SJCRH30 (cell line): Measurements from ENCODE around the gene VWF. TPM values are rescaled to one million over a fixed set of nuclear protein-coding genes. Genes with fewer than 3 reads are reported as not detected.
"Not testable (repeated sequence)": the region's sequence is repeated elsewhere in the genome, so short reads cannot be mapped to it uniquely, and the experiment has no call there.

Source experiments
- DNase-seq, 2 experiments: peaks; one replicate each; pipeline ENCODE4 v3.0.0-alpha.2; 2015 to 2020
- H3K27ac ChIP-seq: fragments of 250-450 bp; sonication (Bioruptor Pico); 2 replicates; pipeline ENCODE4 v1.5.1; 2020; ENCODE audit warnings: mild to moderate bottlenecking, moderate library complexity
- H3K27me3 ChIP-seq: fragments of 250-450 bp; sonication (Bioruptor Pico); 2 replicates; pipeline ENCODE4 v1.5.1; 2020; ENCODE audit warnings: mild to moderate bottlenecking, moderate library complexity
- H3K36me3 ChIP-seq: fragments of 250-450 bp; sonication (Bioruptor Pico); 2 replicates; pipeline ENCODE4 v1.5.1; 2020; ENCODE audit warnings: mild to moderate bottlenecking, moderate library complexity
- H3K4me1 ChIP-seq: fragments of 250-450 bp; sonication (Bioruptor Pico); 2 replicates; pipeline ENCODE4 v1.5.1; 2020; ENCODE audit warnings: mild to moderate bottlenecking, moderate library complexity
- H3K4me3 ChIP-seq: fragments of 250-450 bp; sonication (Bioruptor Pico); 2 replicates; pipeline ENCODE4 v1.5.1; 2020; ENCODE audit warnings: mild to moderate bottlenecking, moderate library complexity
- H3K9me3 ChIP-seq: fragments of 250-450 bp; sonication (Bioruptor Pico); replicated peaks from 2 replicates; pipeline ENCODE4 v1.5.1; 2020; ENCODE audit warnings: mild to moderate bottlenecking, moderate library complexity
- total RNA-seq: library from RNA; depleted of rRNA; stranded (reverse); fragments of >200 nt; shearing (Covaris generic); gene quantifications from 2 replicates; pipeline ENCODE4 v1.2.3, GENCODE V29; 2014

The VWF gene
- total RNA-seq, 1 experiment from 2014 or later = 0.73 TPM

- no peak overlapping the region for H3K27ac ChIP-seq
- no peaks in the 10 kb centered on the region; the same call in 1 of the 2 replicates for H3K9me3 ChIP-seq
- H3K27me3 ChIP-seq = no peaks in the 10 kb centered on the region; the same call in 1 of the 2 replicates
- no peaks in the 10 kb centered on the region for H3K4me1 ChIP-seq
- DNase-seq = no peak
- H3K36me3 ChIP-seq = no peaks in the 10 kb centered on the region
- H3K4me3 ChIP-seq = no peak overlapping the region
Observed at GRCh38 chr12:6158255-6158654, 33.8 kb upstream of the VWF start.

DNA sequence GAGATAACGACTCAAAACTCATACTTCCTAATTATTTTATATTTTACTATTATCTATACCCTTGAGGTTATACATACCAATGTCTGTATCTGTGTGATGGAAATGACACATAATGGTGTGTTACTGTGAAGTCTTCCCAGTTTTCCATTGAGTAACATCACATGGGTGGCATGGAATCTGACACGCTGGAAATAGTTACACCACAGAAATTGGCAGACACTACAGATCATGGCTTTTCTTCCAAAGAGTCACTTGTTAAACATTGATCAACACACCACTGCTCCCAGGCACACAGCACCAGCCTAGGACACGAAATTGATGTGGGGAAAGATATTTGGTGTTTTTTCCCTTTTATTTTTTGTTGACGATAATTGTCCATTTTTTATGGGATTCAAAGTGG, 33.0 kb upstream of the VWF start:
- Histone ChIP-seq H3K4me1 (no peaks in the 10 kb centered on the region), H3K4me3 (no peak overlapping the region), H3K9me3 (no peaks in the 10 kb centered on the region; the same call in 1 of the 2 replicates), H3K36me3 (no peaks in the 10 kb centered on the region), H3K27me3 (no peaks in the 10 kb centered on the region; the same call in 1 of the 2 replicates), H3K27ac (no peak overlapping the region)
- DNase-seq = no peak

DNA sequence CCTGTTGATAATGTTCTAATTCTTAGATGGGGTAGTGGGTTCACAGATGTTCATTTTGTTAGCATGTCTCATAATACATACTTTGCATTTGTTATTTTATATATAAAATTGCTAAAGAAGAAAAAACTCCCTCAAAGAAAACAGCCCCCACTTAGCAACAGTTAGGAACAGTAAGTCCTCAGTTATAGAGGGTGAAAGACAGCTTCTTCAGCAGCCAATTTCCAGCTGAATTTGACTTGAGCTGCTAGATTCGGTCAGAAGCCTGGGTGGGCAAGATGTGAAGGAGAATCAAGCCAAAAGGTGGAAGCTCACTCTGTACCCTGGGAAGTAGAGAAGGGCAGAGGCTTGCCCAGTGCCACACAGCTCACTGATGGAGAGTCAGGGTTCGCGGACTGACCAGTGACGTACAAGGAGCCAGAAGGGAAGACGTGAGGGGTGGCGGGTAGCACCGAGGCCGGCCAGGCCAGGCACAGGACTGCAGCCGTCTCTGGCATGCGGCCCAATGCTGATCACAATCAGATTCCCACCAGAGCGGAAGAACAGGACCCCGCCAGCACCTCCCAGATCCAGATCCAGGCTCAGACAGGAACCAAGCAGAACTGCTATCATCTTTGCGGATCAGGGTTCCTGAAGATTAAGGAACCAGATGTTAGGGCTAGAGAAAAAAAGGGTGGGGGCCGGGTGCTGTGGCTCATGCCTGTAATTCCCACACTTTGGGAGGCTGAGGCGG, 30.4 kb upstream of the VWF start:
- Histone ChIP-seq H3K4me1 (no peaks in the 10 kb centered on the region), H3K27ac (no peak overlapping the region), H3K36me3 (no peaks in the 10 kb centered on the region), H3K27me3 (no peaks in the 10 kb centered on the region; the same call in 1 of the 2 replicates), H3K4me3 (no peak overlapping the region), H3K9me3 (no peaks in the 10 kb centered on the region; the same call in 1 of the 2 replicates)
- no peak for DNase-seq

GRCh38 chr12:6148722-6149121, 24.3 kb upstream of the VWF start:
- not testable (repeated sequence) for H3K36me3 ChIP-seq, H3K27ac ChIP-seq, DNase-seq, H3K9me3 ChIP-seq, H3K4me3 ChIP-seq, H3K27me3 ChIP-seq, H3K4me1 ChIP-seq

DNA sequence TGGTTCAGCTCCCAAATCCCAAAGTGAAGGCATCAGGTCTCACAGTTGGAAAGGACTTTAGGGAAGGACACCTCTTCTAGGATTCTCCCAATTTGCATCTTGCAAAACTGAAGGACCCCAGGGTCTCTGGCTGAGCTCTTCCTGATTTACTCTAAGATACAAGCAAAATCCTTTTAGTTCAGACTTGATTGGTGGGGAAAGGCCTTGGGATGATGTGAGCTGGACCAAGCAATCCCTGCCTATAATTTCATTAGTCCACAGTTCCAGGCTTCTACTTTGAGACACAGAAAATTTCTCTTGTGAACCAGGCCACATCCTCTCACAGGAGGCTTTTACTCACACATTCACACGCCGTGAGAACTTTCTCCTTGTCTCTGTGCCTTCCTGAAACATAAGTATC, 23.6 kb upstream of the VWF start:
- H3K27ac ChIP-seq = no peak overlapping the region

DNA sequence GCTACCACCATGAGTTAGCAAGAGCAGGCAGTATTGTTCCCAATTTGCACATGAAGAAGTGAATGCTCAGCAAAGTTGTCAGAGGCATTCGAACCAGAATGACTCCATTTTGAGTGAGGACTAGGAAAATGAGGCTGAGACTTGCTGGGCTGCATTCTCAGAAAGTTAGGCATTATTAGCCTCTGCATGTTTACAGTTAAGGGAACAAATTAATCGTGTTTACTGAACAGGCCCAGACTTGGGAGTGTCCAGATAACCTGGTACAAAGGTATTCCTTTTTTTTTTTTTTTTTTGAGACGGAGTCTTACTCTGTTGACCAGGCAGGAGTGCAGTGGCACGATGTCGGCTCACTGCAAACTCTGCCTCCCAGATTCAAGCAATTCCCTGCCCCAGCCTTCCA, 22.5 kb upstream of the VWF start:
- H3K4me1 ChIP-seq = no peaks in the 10 kb centered on the region
- no peaks in the 10 kb centered on the region for H3K36me3 ChIP-seq
- no peaks in the 10 kb centered on the region for H3K9me3 ChIP-seq
- H3K27me3 ChIP-seq = no peaks in the 10 kb centered on the region
- no peak for DNase-seq
- H3K27ac ChIP-seq = no peak overlapping the region
- no peak overlapping the region for H3K4me3 ChIP-seq

More for the DNA sequence above, 23.6 kb upstream of the VWF start:
- Histone ChIP-seq H3K27me3 (no peaks in the 10 kb centered on the region), H3K4me3 (no peak overlapping the region), H3K4me1 (no peaks in the 10 kb centered on the region), H3K9me3 (no peaks in the 10 kb centered on the region), H3K36me3 (no peaks in the 10 kb centered on the region)
- DNase-seq = no peak

GRCh38 chr12:6146509-6146908, 22.0 kb upstream of the VWF start:
- Histone ChIP-seq H3K4me3 (no peak overlapping the region), H3K27ac (no peak overlapping the region), H3K27me3 (no peaks in the 10 kb centered on the region), H3K9me3 (no peaks in the 10 kb centered on the region), H3K4me1 (no peaks in the 10 kb centered on the region), H3K36me3 (no peaks in the 10 kb centered on the region)
- no peak for DNase-seq

GRCh38 chr12:6145564-6145963, 21.1 kb upstream of the VWF start:
- no peak for DNase-seq
- Histone ChIP-seq H3K4me1 (no peaks in the 10 kb centered on the region), H3K27ac (no peak overlapping the region), H3K9me3 (no peaks in the 10 kb centered on the region), H3K36me3 (no peaks in the 10 kb centered on the region), H3K4me3 (no peak overlapping the region), H3K27me3 (no peaks in the 10 kb centered on the region)

DNA sequence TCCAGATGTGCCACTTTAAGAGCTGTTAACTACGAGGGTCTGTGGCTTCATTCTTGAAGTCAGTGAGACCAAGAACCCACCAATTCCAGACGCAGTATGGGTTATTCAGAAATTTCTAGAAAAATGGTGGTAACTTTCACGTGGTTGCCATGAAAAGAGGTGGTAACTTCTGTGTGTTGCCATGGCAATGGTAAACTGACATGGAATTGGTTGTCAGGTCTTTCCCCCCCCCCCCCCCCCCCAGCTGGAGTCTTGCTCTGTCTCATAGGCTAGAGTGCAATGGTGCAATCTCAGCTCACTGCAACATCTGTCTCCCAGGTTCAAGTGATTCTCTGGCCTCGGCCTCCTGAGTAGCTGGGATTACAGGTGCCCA, 18.8 kb upstream of the VWF start:
- Histone ChIP-seq H3K4me1 (no peaks in the 10 kb centered on the region), H3K4me3 (no peak overlapping the region), H3K9me3 (no peaks in the 10 kb centered on the region), H3K36me3 (no peaks in the 10 kb centered on the region), H3K27me3 (no peaks in the 10 kb centered on the region), H3K27ac (no peak overlapping the region)
- DNase-seq = no peak

- H3K4me3 ChIP-seq, H3K36me3 ChIP-seq, H3K27ac ChIP-seq, H3K4me1 ChIP-seq, DNase-seq, H3K9me3 ChIP-seq, H3K27me3 ChIP-seq: not testable (repeated sequence)
Observed at GRCh38 chr12:6142368-6143302, 18.2 kb upstream of the VWF start.

- H3K4me3 ChIP-seq, H3K36me3 ChIP-seq, H3K4me1 ChIP-seq, H3K27ac ChIP-seq, H3K27me3 ChIP-seq, DNase-seq, H3K9me3 ChIP-seq: not testable (repeated sequence)
Observed at GRCh38 chr12:6141731-6142367, 17.4 kb upstream of the VWF start.

- no peak overlapping the region for H3K4me3 ChIP-seq
- no peaks in the 10 kb centered on the region for H3K27me3 ChIP-seq
- no peaks in the 10 kb centered on the region for H3K4me1 ChIP-seq
- no peaks in the 10 kb centered on the region for H3K9me3 ChIP-seq
- H3K36me3 ChIP-seq = no peaks in the 10 kb centered on the region
- H3K27ac ChIP-seq = no peak overlapping the region
- no peak for DNase-seq
Observed at GRCh38 chr12:6140651-6141447, 16.4 kb upstream of the VWF start.

- H3K9me3 ChIP-seq = peaks cover 3% of the 10 kb centered on the region; the same call in 1 of the 2 replicates
- H3K4me3 ChIP-seq = no peak overlapping the region
- no peak overlapping the region for H3K27ac ChIP-seq
- no peaks in the 10 kb centered on the region for H3K4me1 ChIP-seq
- no peaks in the 10 kb centered on the region for H3K27me3 ChIP-seq
- no peak for DNase-seq
- H3K36me3 ChIP-seq = no peaks in the 10 kb centered on the region
Observed at GRCh38 chr12:6135071-6135470, 10.6 kb upstream of the VWF start.

GRCh38 chr12:6133642-6134041, 9.2 kb upstream of the VWF start:
- Histone ChIP-seq H3K9me3 (peaks cover 3% of the 10 kb centered on the region; the same call in 1 of the 2 replicates), H3K27ac (no peak overlapping the region), H3K4me1 (no peaks in the 10 kb centered on the region), H3K27me3 (no peaks in the 10 kb centered on the region), H3K4me3 (no peak overlapping the region), H3K36me3 (no peaks in the 10 kb centered on the region)
- DNase-seq = no peak
